T1000 (cell line): Measurements from ENCODE around the gene USP24.
A peak's percentile ranks its signal among the peaks of the same experiment; 100 is the strongest.

ENCODE experiments used
- DNase-seq: peaks from one replicate; lab custom pipeline; 2025; ENCODE audit warnings: mixed read lengths; lab: John Stamatoyannopoulos, UW

Gene USP24

DNA sequence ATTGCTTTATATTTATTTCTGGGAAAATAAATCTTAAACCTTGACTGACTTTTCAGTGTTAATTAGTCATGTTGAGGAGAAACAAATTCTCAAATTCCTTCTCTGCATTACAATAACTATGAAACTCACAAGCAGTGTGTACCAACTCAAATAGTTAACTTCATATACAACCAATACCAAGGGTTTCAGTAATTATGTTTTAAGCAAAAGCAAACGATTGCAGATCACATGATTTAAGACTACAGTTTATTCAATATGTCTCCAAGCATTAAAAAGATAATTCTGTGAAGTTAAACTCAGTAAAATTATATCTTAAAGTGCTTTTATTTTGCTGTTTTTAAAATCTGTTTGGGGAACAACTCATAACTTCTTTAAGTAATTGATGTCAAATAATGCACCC, 147.2 kb downstream of the USP24 start:
- no peak for DNase-seq

DNA sequence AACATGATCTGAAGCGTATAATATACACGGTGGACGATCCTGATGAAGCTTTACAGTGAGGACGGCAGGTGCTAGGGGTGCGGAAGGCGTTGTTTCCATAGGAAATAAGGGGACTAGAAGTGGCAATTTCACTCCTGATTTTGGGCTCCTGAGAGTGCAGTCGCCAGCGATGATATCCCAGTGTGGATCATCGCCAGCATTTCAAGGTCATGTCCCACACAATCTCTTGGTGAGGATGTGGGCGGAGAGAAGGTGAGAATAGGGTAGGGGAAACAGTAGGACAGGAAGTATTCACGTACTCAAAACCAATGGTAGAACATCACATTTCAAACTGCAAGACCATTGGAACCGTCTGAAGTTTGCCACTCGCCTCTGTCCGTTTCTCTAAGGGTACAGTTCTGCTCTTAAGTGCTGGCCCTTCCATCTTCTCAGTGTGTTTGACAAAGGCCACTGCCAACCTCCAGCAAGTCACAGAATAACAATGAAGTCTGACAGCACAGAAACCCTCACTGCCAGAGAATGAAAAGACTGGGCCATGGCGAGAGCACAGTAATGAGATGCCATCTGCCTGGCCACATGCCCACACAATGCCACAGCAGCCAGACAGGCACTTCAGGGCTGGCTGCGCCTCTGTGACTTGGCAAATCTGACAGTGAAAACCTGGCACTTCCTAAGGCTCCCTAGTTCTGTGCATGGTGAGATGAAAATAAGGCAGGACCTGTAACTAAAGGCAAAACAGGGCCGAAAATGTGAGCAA, 148.0 kb downstream of the USP24 start:
- no peak for DNase-seq

DNA sequence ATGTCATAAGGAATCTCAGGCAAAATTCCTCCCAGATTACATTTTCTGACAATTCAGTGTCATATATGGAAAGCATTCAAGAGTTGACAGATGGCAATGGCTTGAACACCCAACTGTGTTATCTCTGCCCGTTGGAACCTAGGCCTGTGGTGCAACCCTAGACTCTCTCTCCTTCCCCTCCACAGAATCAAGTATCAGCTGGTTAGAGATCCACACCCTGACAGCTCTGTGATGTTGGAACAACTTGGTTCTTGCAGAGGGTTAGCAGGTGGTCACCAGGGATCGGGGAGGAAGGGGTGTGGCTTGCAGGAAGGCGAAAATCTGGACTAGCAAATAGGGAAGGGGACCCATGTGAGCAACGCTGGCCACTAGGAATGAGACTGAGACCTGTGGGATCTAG, 149.5 kb downstream of the USP24 start:
- DNase-seq: no peak

DNA sequence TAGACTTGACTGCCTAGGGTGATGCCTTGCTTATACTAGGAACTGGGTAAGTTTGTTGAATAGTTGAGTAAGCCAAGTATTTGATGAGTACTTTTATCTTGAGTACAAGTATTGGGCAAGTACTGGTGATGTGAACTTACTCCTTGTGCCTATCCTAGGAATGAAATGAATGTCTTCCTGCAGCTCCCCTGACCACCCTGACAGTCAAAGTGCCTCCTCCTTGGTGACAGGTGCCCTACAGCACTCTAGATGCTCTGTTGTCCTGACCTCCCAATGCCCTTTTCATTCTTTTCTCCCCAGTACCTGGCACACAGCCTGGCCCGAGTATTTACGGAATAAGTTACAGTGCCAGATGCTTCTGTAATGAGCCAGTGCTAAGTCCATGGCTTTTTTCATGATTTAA, 150.3 kb downstream of the USP24 start:
- peak; percentile 48 for DNase-seq

DNA sequence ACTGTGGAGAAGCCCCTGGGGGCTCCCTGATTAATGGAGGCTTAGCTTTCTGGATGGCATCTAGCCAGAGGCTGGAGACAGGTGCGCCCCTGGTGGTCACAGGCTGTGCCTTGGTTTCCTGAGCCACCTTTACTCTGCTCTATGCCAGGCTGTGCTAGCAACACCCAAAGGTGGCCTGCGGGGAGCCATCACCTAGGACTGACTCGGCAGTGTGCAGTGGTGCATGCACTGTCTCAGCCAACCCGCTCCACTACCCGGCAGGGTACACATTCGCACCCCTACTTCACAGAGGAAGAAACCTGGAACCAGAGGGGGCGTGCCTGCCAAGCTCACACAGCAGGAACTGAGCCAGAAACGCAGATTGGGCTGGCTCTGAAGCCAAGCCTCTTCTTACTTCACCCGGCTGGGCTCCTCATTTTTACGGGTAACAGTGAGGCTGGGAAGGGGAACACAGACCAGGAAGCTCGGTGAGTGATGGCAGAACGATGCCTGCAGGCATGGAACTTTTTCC, 151.0 kb downstream of the USP24 start:
- DNase-seq: peak; percentile 37

DNA sequence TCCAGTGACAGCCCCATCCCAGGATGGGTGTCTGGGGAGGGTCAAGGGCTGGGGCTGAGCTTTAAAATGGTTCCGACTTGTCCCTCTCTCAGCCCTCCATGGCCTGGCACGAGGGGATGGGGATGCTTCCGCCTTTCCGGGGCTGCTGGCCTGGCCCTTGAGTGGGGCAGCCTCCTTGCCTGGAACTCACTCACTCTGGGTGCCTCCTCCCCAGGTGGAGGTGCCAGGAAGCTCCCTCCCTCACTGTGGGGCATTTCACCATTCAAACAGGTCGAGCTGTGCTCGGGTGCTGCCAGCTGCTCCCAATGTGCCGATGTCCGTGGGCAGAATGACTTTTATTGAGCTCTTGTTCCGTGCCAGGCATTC, 151.6 kb downstream of the USP24 start:
- no peak for DNase-seq

DNA sequence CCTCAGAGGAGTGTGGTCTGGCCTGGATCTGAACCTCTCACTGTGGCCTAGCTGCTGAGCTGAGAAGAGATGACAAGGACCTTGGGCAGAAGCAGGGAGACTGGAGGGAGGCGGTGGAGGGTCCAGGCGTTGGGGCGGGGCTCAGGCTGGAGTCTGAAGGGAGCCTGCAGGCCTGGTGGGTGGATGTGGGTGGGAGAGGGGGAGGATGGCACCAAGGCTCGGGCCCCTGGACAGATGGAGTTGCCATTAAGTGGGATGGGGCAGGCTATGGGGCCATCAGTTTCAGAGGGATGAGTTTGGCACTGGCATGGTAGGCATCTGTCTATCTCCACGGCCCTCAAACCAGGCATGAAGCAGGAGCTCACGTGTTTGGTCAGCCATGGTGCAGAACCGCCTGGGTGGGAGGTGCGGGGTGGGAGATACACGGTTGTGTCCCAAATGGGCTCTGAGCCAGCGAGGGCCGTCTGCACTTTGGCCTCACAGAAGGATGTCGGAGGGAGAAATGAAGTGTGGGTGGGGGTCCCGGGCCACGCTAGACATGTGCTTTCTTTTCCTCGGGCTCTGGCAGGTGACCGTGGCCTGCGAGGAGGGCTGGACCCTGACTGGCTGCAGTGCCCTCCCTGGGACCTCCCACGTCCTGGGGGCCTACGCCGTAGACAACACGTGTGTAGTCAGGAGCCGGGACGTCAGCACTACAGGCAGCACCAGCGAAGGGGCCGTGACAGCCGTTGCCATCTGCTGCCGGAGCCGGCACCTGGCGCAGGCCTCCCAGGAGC, 152.2 kb downstream of the USP24 start:
- DNase-seq: no peak

DNA sequence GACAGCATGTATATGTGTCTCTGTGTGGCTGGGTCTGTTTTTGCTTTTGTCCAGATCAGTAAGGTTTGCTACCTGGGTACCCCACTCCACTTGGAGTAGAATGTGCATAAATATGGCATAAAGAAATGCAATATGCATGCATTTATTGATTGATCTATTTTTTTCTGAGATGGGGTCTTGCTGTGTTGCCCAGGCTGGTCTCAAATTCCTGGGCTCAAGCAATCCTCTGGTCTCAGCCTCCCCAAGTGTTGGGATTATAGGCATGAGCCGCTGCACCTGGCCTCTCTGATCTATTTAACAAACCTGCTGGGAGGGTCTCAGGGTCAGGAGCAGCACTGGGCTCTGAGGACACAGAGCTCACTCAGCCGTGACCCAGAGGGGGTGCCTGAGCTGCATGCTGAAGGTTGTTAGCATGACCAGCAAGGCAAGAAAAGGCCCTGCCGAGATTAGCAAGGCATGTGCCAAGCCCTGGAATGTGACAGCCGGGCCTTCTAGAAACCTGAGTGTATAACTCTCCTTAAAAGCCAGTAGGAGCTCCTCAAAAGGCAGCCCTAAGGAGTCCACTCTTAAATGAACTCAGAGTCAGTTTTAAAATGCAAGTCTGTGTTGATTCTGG, 153.3 kb downstream of the USP24 start:
- DNase-seq: no peak

DNA sequence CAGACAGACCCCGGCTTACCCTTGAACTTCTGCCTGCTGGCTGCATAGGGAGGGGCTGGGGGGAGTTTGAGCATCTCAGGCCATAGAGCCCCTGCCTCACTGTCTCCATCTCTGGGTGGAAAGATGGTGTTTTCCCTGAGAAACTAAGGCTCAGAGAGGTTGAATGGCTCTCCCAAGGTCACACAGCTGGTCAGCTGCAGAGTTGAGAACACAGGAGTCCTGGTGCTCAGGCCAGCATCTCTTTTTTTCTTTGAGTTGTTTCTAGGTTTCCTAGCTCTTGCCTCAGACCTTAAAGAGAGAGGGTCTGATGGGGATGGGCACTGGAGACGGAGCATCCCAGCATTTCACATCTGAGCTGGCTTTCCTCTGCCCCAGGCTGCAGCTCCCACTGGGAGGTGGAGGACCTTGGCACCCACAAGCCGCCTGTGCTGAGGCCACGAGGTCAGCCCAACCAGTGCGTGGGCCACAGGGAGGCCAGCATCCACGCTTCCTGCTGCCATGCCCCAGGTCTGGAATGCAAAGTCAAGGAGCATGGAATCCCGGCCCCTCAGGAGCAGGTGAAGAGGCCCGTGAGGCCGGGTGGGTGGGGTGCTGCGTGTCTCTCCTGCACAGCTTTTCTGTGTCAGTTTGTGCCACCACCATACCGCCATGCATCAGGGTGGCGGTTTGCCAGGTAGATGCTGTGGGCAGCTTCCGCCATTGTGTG, 154.0 kb downstream of the USP24 start:
- DNase-seq: no peak

DNA sequence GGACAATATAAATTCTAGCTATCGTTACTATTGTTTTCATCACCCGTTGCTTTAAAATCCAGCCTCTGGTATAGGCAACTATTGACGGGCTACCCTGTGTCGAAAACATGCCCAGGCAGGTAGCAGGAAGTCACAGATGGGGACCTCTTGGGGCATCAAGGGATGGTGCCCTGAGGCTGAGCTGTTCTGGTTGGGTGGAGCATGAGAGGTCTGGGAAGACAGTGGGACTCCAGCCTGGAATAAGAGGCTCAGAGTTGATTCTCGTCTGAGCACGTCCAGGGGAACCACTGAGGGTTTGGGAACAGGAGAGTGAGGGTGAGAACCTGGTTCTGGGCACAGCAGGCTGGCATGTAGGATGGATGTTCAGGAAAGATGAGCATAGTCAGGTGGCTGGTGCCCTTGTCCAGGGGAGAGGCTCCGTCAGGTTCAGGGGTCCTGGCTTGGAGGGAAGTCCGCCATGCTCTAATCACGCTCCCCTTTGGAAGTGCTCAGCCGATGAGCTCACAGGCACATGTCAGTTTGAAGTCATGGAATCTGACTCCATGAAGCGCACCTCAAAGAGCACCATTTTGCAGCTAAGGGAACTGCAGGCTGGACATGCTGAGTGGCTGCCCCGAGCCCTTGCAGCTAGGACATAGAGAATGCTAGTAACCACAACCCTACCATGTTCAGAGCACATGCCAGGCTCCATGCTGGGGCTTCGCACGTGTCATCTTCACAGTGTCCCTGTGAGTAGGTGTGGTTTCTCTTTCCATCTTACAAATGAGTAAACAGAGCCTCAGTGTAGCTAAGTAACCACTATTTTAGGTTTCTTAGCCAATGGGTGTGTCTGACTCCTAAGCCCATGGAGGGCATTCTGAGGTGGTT, 154.8 kb downstream of the USP24 start:
- no peak for DNase-seq

DNA sequence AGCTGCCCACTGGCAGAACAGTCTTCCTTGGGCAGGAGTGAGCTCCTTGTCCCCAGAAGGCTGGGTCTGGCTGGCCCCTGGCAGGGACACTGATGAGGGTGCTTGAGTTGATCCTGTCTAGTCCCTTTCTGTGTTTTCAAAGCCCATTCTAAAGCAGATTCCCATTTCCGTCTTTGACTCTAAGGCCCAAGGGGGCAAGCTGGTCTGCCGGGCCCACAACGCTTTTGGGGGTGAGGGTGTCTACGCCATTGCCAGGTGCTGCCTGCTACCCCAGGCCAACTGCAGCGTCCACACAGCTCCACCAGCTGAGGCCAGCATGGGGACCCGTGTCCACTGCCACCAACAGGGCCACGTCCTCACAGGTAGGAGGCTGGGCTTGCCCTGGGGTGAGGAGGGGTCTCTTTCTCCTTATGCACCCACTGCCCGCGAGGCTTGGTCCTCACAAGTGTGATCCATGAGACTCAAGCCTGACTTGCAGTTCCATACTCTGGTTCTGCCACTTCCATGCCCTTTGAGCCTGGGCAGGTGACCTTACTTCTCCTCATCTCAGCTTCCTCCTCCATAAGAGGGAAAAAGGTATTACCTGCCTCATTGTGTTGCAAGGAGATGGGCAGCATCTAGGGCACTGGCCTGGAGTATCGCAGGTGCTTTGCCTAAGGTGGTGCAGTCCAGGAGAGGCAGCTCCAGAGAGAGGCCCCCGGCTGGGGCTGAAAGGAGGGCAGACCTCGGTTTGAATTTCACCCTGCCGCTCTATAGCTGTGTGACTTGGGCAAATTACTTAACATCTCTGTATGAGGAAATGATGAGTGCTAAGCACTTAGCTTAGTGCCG, 155.6 kb downstream of the USP24 start:
- no peak for DNase-seq

DNA sequence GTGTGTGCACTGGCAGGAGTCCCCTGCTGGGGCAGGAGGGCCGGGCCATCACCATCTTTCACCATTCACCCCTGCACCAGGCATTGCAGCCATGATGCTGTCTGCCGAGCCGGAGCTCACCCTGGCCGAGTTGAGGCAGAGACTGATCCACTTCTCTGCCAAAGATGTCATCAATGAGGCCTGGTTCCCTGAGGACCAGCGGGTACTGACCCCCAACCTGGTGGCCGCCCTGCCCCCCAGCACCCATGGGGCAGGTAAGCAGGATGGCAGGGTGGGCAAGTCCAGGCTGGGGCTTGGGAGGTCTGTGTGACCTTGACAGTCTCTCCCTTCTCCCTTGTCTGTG, 157.2 kb downstream of the USP24 start:
- no peak for DNase-seq

DNA sequence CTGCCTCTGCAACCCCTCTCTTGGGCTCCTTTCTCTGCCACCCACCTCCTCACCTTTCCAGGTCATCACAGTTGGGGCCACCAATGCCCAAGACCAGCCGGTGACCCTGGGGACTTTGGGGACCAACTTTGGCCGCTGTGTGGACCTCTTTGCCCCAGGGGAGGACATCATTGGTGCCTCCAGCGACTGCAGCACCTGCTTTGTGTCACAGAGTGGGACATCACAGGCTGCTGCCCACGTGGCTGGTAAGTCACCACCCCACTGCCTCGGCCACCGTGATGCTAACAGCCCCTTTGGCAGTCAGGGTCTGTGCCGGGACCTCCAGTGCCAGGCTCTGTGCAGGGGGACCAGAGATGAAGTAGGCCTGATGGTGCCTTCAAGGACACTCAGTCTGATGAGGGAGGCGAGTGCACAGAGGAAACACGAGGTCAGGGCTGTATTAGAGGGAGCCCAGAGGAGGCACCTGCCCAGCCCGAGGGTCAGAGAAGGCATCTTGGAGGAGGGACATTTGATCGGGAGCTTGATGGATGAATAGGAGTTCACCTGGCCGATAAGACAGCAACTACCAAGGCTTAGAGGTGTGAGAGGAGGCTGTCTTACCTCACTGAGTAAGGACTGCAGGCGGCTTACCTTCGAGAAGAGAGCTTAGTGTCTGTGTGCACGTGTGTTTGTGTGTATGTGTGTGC, 157.8 kb downstream of the USP24 start:
- no peak for DNase-seq

DNA sequence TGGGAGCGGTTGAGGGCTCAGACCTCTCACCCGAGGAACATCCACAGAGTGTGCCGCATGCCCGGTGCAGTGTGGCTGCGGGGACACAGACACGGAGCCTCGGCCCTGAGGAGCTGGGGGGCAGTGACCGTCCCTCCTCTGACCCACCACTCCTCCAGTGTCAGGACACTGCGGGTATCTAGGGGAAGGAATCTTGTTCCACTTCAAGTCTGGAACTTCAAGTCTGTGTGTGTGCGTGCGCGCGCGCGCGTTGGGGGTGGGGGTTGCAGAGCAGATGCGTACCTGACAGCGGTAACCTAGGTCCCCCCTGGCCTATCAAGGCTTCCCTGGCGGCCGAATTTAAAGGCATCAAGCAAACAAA, 158.6 kb downstream of the USP24 start:
- no peak for DNase-seq

DNA sequence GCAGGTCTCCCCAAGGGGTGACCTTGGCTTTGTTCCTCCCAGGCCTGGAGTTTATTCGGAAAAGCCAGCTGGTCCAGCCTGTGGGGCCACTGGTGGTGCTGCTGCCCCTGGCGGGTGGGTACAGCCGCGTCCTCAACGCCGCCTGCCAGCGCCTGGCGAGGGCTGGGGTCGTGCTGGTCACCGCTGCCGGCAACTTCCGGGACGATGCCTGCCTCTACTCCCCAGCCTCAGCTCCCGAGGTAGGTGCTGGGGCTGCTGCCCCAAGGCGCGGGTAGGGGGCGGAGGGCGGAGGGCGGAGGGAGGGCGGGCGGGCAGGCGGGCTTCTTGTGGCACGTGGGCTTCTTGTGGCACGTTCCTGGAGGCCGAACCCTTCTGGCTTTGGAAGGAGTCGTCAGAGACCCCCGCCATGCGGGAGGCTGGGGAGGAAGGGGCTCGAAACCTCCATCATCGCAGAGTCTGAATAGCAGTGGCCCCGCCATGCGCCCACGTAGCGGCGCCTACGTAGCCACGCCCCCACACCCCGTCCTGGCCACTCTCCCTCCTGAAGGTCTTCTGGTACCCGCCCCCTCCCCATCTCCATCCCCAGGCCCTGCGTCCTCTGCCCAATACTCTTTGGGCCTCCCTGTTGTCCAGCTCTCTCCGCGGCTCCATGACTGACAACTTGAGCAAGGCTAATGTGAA, 159.1 kb downstream of the USP24 start:
- no peak for DNase-seq

DNA sequence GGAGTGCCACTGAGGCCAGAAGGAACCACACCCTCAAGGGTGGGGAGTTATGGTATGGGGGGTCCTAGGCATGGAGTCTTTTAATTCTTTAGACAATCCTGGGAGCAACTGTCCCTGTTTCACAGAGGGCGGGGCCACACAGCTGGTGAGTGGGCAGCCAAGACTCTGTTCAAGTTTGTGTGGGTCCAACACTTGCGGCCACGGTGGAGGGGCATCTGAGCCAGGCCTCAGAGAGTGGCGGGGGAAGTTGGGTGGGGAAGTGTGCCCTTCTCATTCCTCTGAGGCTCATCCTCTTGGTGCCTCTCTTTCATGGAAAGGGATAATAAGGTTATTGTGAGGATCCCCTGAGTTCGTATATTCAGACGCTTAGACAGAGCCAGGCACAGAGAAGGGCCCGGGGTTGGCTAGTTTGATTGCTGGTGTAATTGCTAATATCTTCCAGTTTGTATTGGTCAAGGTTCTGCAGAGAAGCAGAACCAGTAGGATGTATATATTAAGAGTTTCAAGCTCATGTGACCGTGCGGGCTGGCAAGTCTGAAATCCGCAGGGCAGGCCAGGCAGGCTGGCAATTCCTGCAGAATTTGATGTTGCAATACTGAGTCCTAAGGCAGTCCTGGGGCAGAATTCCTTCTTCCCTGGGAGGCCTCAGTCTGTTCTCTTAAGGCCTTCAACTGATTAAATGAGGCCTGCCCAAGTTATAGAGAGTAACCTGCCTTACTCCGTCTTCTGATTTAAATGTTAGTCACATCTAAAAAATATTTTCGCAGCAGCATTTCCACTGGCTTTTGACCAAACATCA, 159.9 kb downstream of the USP24 start:
- DNase-seq: no peak

DNA sequence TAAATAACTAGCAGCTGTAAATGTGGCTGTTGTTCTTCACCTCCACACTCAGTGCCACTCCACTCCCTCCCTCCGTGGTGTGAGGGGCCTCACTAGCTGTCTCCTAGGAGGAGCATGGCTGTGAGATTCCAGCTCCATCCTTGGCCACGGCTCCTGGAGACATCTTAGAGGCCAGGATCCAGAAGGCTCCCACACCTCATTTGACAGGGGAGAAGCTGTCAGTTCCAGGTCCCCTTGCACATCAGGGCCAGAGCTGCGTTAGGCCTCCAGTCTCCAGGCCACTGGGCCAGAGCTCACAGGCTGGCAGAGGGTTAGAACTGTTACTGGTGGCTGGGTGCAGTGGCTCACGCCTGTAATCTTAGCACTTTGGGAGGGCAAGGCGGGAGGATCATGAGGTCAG, 160.8 kb downstream of the USP24 start:
- no peak for DNase-seq

DNA sequence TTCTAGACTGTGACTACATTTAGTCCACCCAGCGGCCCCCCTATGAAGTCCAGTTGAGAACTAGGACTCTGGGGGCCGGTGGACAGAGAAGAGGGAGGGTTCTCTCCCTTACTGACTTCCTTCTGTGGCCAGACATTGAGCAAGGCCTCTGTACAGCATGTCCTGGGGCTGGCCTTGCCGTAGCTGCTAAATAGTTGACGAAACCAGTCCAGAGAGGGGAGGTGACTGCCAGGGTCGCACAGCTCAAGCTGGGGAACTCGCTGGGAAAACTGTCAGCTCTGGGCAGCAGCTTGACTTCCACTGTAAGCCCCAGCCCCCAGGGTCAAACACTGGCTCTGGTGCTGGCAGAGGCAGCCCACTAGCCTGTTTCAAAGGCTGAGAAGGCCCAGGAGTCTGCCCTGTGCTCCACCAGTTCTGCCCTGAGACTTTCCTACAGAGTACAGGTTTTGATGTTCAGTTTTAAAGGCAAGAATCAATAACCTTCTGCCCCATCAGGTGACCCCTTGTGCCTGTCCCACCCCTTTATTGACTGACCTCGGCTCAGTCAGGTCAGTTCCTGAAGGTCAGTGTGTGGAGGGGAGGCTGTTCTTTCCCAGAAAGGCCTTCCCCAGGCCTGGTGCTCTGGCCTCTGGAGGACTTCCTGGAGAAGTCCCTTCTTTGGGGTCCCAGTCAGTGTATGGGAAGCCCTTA, 161.8 kb downstream of the USP24 start:
- no peak for DNase-seq
